H9 (cell line): ENCODE results near the gene MIER1. TPM values are rescaled to one million over a fixed set of nuclear protein-coding genes. Genes with fewer than 3 reads are reported as not detected.

Experiments used
- DNase-seq: peaks from one replicate; pipeline ENCODE4 v3.0.0-alpha.2; 2017
- H2AFZ ChIP-seq: one replicate; pipeline ENCODE4 v1.6.1; 2013; ENCODE audit warnings: mild to moderate bottlenecking, low read length, control low read depth, moderate library complexity
- H2AK5ac ChIP-seq: 2 replicates; pipeline ENCODE4 v1.6.1; 2013; ENCODE audit warnings: low read length, control low read depth, mixed read lengths; ENCODE audit not compliant: insufficient read length
- H2BK120ac ChIP-seq: one replicate; pipeline ENCODE4 v1.6.1; 2013; ENCODE audit warnings: low read depth, mild to moderate bottlenecking, low read length, control low read depth, inconsistent platforms; ENCODE audit not compliant: poor library complexity, severe bottlenecking
- H2BK12ac ChIP-seq: 2 replicates; pipeline ENCODE4 v1.6.1; 2013; ENCODE audit warnings: low read length, control low read depth, mixed read lengths, low read depth; ENCODE audit not compliant: insufficient read length
- H2BK15ac ChIP-seq: 2 replicates; pipeline ENCODE4 v1.6.1; 2013; ENCODE audit warnings: low read depth, low read length, control low read depth
- H2BK20ac ChIP-seq: one replicate; pipeline ENCODE4 v1.6.1; 2013; ENCODE audit warnings: low read depth, mild to moderate bottlenecking, low read length, control low read depth, inconsistent platforms; ENCODE audit not compliant: poor library complexity, severe bottlenecking
- H2BK5ac ChIP-seq: 2 replicates; pipeline ENCODE4 v1.6.1; 2013; ENCODE audit warnings: low read length, control low read depth, mixed read lengths; ENCODE audit not compliant: insufficient read length
- H3K14ac ChIP-seq: 2 replicates; pipeline ENCODE4 v1.6.1; 2013; ENCODE audit warnings: low read length, control low read depth; ENCODE audit not compliant: insufficient read depth
- H3K18ac ChIP-seq: 2 replicates; pipeline ENCODE4 v1.6.1; 2013; ENCODE audit warnings: low read depth, mild to moderate bottlenecking, mixed read lengths, low read length, control low read depth; ENCODE audit not compliant: insufficient read length
- H3K23ac ChIP-seq: 2 replicates; pipeline ENCODE4 v1.6.1; 2013; ENCODE audit warnings: low read length, control low read depth, mixed read lengths, low read depth; ENCODE audit not compliant: insufficient read length
- H3K23me2 ChIP-seq: 2 replicates; pipeline ENCODE4 v1.6.1; 2013; ENCODE audit warnings: low read depth, mild to moderate bottlenecking, mixed read lengths, low read length, control low read depth; ENCODE audit not compliant: insufficient read length, poor library complexity, severe bottlenecking
- H3K27ac ChIP-seq: 2 replicates; pipeline ENCODE4 v1.5.1; 2013; ENCODE audit warnings: low read length, control low read depth, mixed read lengths, low read depth; ENCODE audit not compliant: insufficient read length
- H3K27me3 ChIP-seq: 2 replicates; pipeline ENCODE4 v1.6.1; 2013; ENCODE audit warnings: low read length, control low read depth, inconsistent platforms; ENCODE audit not compliant: insufficient read depth
- H3K4ac ChIP-seq: 2 replicates; pipeline ENCODE4 v1.6.1; 2013; ENCODE audit warnings: low read depth, mild to moderate bottlenecking, control low read depth, inconsistent platforms, low read length, moderate library complexity
- H3K4me1 ChIP-seq: 2 replicates; pipeline ENCODE4 v1.6.1; 2013; ENCODE audit warnings: low read length, control low read depth, inconsistent platforms; ENCODE audit not compliant: insufficient read depth
- H3K4me2 ChIP-seq: 2 replicates; pipeline ENCODE4 v1.6.1; 2013; ENCODE audit warnings: low read length, control low read depth, mixed read lengths; ENCODE audit not compliant: insufficient read length, insufficient read depth
- H3K56ac ChIP-seq: 2 replicates; pipeline ENCODE4 v1.6.1; 2013; ENCODE audit warnings: low read depth, mild to moderate bottlenecking, mixed read lengths, low read length, control low read depth; ENCODE audit not compliant: insufficient read length
- H3K79me1 ChIP-seq: 2 replicates; pipeline ENCODE4 v1.6.1; 2013; ENCODE audit warnings: low read depth, mild to moderate bottlenecking, moderate library complexity, low read length, control low read depth, inconsistent platforms; ENCODE audit not compliant: insufficient read depth, poor library complexity, severe bottlenecking
- H3K79me2 ChIP-seq: 2 replicates; pipeline ENCODE4 v1.6.1; 2013; ENCODE audit warnings: low read length, control low read depth, inconsistent platforms; ENCODE audit not compliant: insufficient read depth
- H3K9ac ChIP-seq: 2 replicates; pipeline ENCODE4 v1.6.1; 2013; ENCODE audit warnings: low read length, control low read depth, mixed read lengths; ENCODE audit not compliant: insufficient read length; ENCODE audit errors: extremely low read depth
- H3K9me3 ChIP-seq: one replicate; pipeline ENCODE4 v1.6.1; 2013; ENCODE audit warnings: low read depth, low read length, inconsistent platforms; ENCODE audit not compliant: control insufficient read depth
- H3T11ph ChIP-seq: one replicate; pipeline ENCODE4 v1.6.1; 2013; ENCODE audit warnings: mild to moderate bottlenecking, low read length, control low read depth, inconsistent platforms
- H4K20me1 ChIP-seq: one replicate; pipeline ENCODE4 v1.6.1; 2013; ENCODE audit not compliant: control insufficient read depth, insufficient read length, insufficient read depth
- H4K5ac ChIP-seq: 2 replicates; pipeline ENCODE4 v1.6.1; 2013; ENCODE audit warnings: low read depth, mild to moderate bottlenecking, mixed read lengths, low read length, control low read depth; ENCODE audit not compliant: insufficient read length
- H4K8ac ChIP-seq: replicated peaks from 2 replicates; pipeline ENCODE4 v1.6.1; 2013; ENCODE audit warnings: low read length, control low read depth, mixed read lengths, low read depth; ENCODE audit not compliant: insufficient read length
- H4K91ac ChIP-seq: 2 replicates; pipeline ENCODE4 v1.6.1; 2013; ENCODE audit warnings: low read depth, mild to moderate bottlenecking, moderate library complexity, mixed read lengths, low read length, control low read depth; ENCODE audit not compliant: insufficient read length
- H3K27ac Mint-ChIP-seq, 3 experiments: 2 replicates in 2 of 3; 3 replicates in 1 of 3; pipeline ENCODE4 v1.8.0; 2020 to 2021; ENCODE audit warnings: mixed read lengths in 3 of 3, mild to moderate bottlenecking in 1 of 3, moderate library complexity in 1 of 3
- H3K27me3 Mint-ChIP-seq: 2 replicates; pipeline ENCODE4 v1.8.0; 2021; ENCODE audit warnings: low read depth, mild to moderate bottlenecking, moderate library complexity, mixed read lengths
- H3K36me3 Mint-ChIP-seq, 3 experiments: 2 replicates in 2 of 3; 3 replicates in 1 of 3; pipeline ENCODE4 v1.8.0; 2020 to 2021; ENCODE audit warnings: low read depth in 3 of 3, mixed read lengths in 3 of 3; ENCODE audit not compliant: insufficient read depth in 1 of 3
- H3K4me1 Mint-ChIP-seq, 2 experiments: 2 replicates each; pipeline ENCODE4 v1.8.0; 2020; ENCODE audit warnings: mixed read lengths in 2 of 2
- H3K4me3 Mint-ChIP-seq, 2 experiments: 2 replicates in 1 of 2; 3 replicates in 1 of 2; pipeline ENCODE4 v1.8.0; 2020 to 2021; ENCODE audit warnings: mild to moderate bottlenecking in 2 of 2, mixed read lengths in 2 of 2, moderate library complexity in 1 of 2
- H3K9me3 Mint-ChIP-seq, 2 experiments: 2 replicates in 1 of 2; 3 replicates in 1 of 2; pipeline ENCODE4 v1.8.0; 2020; ENCODE audit warnings: mild to moderate bottlenecking in 2 of 2, mixed read lengths in 2 of 2, moderate library complexity in 1 of 2
- CTCF ChIP-seq: fragments of 200-600 bp; sonication (generic); conservative IDR thresholded peaks from 3 replicates; pipeline ENCODE4 v1.8.0; 2021; ENCODE audit warnings: antibody characterized with exemption, mild to moderate bottlenecking
- WGBS: extraction: QIAGEN DNeasy Blood & Tissue Kit; methylation state at CpG from one replicate; pipeline ENCODE4 v1.1.7; 2013; ENCODE audit warnings: missing lambda C conversion rate, low lambda C conversion rate, mixed read lengths; ENCODE audit not compliant: insufficient read length; ENCODE audit errors: extremely low coverage; 5-methylcytosine and 5-hydroxymethylcytosine counted together
- total RNA-seq: library from RNA; stranded (reverse); gene quantifications from 2 replicates; pipeline ENCODE4 v1.2.1, GENCODE V29; 2021

MIER1 gene
- total RNA-seq, 1 experiment from 2014 or later = 28.5 TPM

- no peak overlapping the region for H4K91ac ChIP-seq
- no peak overlapping the region for H4K5ac ChIP-seq
- H3K56ac ChIP-seq = no peak overlapping the region
- no peaks in the 10 kb centered on the region for H3K23me2 ChIP-seq
- H2BK120ac ChIP-seq = no peak overlapping the region
- TF ChIP-seq CTCF = no peak
- no peak overlapping the region for H3T11ph ChIP-seq
- Mint-ChIP-seq H3K27me3 (no peaks in the 10 kb centered on the region), H3K9me3 (peaks cover 3 to 7% of the 10 kb centered on the region in 2 experiments; a peak in 4 of 5 replicates), H3K4me1 (no peaks in the 10 kb centered on the region), H3K36me3 (peaks cover 27 to 77% (median 66%) of the 10 kb centered on the region in 3 experiments), H3K4me3 (no peak overlapping the region), H3K27ac (no peak overlapping the region; a peak in 1 of 7 replicates)
- H2BK15ac ChIP-seq = no peak overlapping the region
- DNase-seq = no peak
- no peaks in the 10 kb centered on the region for H3K27me3 ChIP-seq
- H3K23ac ChIP-seq = no peak overlapping the region
- no peak overlapping the region for H3K27ac ChIP-seq
- no peaks in the 10 kb centered on the region for H3K79me1 ChIP-seq
- H3K9me3 ChIP-seq = no peaks in the 10 kb centered on the region
- no peak overlapping the region for H2BK20ac ChIP-seq
- H3K18ac ChIP-seq = no peak overlapping the region
- H3K4me1 ChIP-seq = no peaks in the 10 kb centered on the region
- no peak overlapping the region for H3K14ac ChIP-seq
- no peak overlapping the region for H3K4ac ChIP-seq
- H2AFZ ChIP-seq = no peak overlapping the region
- H2BK12ac ChIP-seq = no peak overlapping the region
- H3K9ac ChIP-seq = no peak overlapping the region
- no peak overlapping the region for H2AK5ac ChIP-seq
- no peak overlapping the region for H3K4me2 ChIP-seq
- H4K20me1 ChIP-seq = no peaks in the 10 kb centered on the region
- no peak overlapping the region for H2BK5ac ChIP-seq
- no CpG with 5 or more reads among the region's 3 CpGs for WGBS
- no peak overlapping the region for H4K8ac ChIP-seq
- H3K79me2 ChIP-seq = no peaks in the 10 kb centered on the region
Observed at GRCh38 chr1:66968574-66968973, 43.8 kb downstream of the MIER1 start.
